GM23338 (cell line): ENCODE measurements around the gene KRTAP10-12. TPM values are rescaled to one million over a fixed set of nuclear protein-coding genes. Genes with fewer than 3 reads are reported as not detected.

Experiments
- ATAC-seq: fragments of 200-7000 bp; cut with Tn5 transposase; 3 replicates; pipeline ENCODE4 v1.9.1; 2020
- DNase-seq: peaks from one replicate; pipeline ENCODE4 v3.0.0-alpha.2; 2015; ENCODE audit warnings: low spot score
- H2AFZ ChIP-seq: fragments of 200-600 bp; sonication (generic); 2 replicates; pipeline ENCODE4 v1.8.0; 2016; ENCODE audit warnings: antibody characterized with exemption, mild to moderate bottlenecking, moderate library complexity
- H3F3A ChIP-seq: fragments of 200-600 bp; sonication (generic); replicated peaks from 2 replicates; pipeline ENCODE4 v1.8.0; 2017; ENCODE audit warnings: antibody characterized with exemption, mixed run types, low read depth
- H3K27ac ChIP-seq: fragments of 200-600 bp; sonication (generic); 2 replicates; pipeline ENCODE4 v1.6.1; 2016; ENCODE audit warnings: low read depth
- H3K27me3 ChIP-seq: fragments of 200-600 bp; sonication (generic); 2 replicates; pipeline ENCODE4 v1.8.0; 2016; ENCODE audit warnings: mild to moderate bottlenecking, mixed run types, moderate library complexity; ENCODE audit not compliant: insufficient read depth
- H3K36me3 ChIP-seq: fragments of 200-600 bp; sonication (generic); 2 replicates; pipeline ENCODE4 v1.8.0; 2016; ENCODE audit warnings: mild to moderate bottlenecking; ENCODE audit not compliant: insufficient read depth
- H3K4me1 ChIP-seq: fragments of 200-600 bp; sonication (generic); 2 replicates; pipeline ENCODE4 v1.8.0; 2016; ENCODE audit warnings: mild to moderate bottlenecking, moderate library complexity; ENCODE audit not compliant: insufficient read depth
- H3K4me2 ChIP-seq: fragments of 200-600 bp; sonication (generic); 2 replicates; pipeline ENCODE4 v1.7.1; 2017; ENCODE audit warnings: mixed run types
- H3K4me3 ChIP-seq: fragments of 200-600 bp; sonication (generic); 2 replicates; pipeline ENCODE4 v1.6.1; 2016; ENCODE audit warnings: mixed run types
- H3K79me2 ChIP-seq: fragments of 200-600 bp; sonication (generic); replicated peaks from 2 replicates; pipeline ENCODE4 v1.8.0; 2017; ENCODE audit warnings: mild to moderate bottlenecking; ENCODE audit not compliant: insufficient read depth
- H3K9me2 ChIP-seq: fragments of 200-600 bp; sonication (generic); 2 replicates; pipeline ENCODE4 v1.8.0; 2017; ENCODE audit not compliant: insufficient read depth
- H4K20me1 ChIP-seq: fragments of 200-600 bp; sonication (generic); replicated peaks from 2 replicates; pipeline ENCODE4 v1.8.0; 2017; ENCODE audit warnings: mild to moderate bottlenecking; ENCODE audit not compliant: insufficient read depth
- H3K27ac Mint-ChIP-seq: 2 replicates; pipeline ENCODE4 v1.8.0; 2020; ENCODE audit warnings: inconsistent platforms, mild to moderate bottlenecking, moderate library complexity, mixed read lengths
- H3K27me3 Mint-ChIP-seq: 3 replicates; pipeline ENCODE4 v1.8.0; 2022; ENCODE audit warnings: low read depth, mild to moderate bottlenecking, moderate library complexity, mixed read lengths, inconsistent platforms; ENCODE audit not compliant: insufficient read depth, poor library complexity
- H3K36me3 Mint-ChIP-seq: 3 replicates; pipeline ENCODE4 v1.8.0; 2021; ENCODE audit warnings: low read depth, mild to moderate bottlenecking, inconsistent platforms, moderate library complexity, mixed read lengths
- H3K4me1 Mint-ChIP-seq: 3 replicates; pipeline ENCODE4 v1.8.0; 2020; ENCODE audit warnings: mild to moderate bottlenecking, inconsistent platforms, mixed read lengths
- H3K4me3 Mint-ChIP-seq: 3 replicates; pipeline ENCODE4 v1.8.0; 2021; ENCODE audit warnings: moderate library complexity, mild to moderate bottlenecking, inconsistent platforms, mixed read lengths
- H3K9me3 Mint-ChIP-seq: 3 replicates; pipeline ENCODE4 v1.8.0; 2020; ENCODE audit warnings: moderate library complexity, mild to moderate bottlenecking, inconsistent platforms, mixed read lengths
- CREB1 ChIP-seq: fragments of 250-450 bp; sonication (Bioruptor Pico); IDR thresholded peaks from 2 replicates; pipeline ENCODE4 v1.5.0; 2020; ENCODE audit warnings: low read depth, mild to moderate bottlenecking, moderate library complexity
- EZH2 ChIP-seq: fragments of 200-600 bp; sonication (generic); IDR thresholded peaks from one replicate; pipeline ENCODE4 v1.8.0; 2017; ENCODE audit warnings: antibody characterized with exemption, mild to moderate bottlenecking, low read depth; ENCODE audit not compliant: unreplicated experiment
- EZH2phosphoT487 ChIP-seq: fragments of 200-600 bp; sonication (generic); IDR thresholded peaks from one replicate; pipeline ENCODE4 v1.8.1; 2018; ENCODE audit warnings: antibody characterized with exemption; ENCODE audit not compliant: unreplicated experiment
- JUNB ChIP-seq: IDR thresholded peaks from one replicate; pipeline ENCODE4 v1.6.1; 2016; ENCODE audit warnings: antibody characterized with exemption; ENCODE audit not compliant: unreplicated experiment
- NANOG ChIP-seq: IDR thresholded peaks from 2 replicates; pipeline ENCODE4 v1.6.1; 2016; ENCODE audit warnings: antibody characterized with exemption, borderline replicate concordance
- POLR2AphosphoS5 ChIP-seq: IDR thresholded peaks from 2 replicates; pipeline ENCODE4 v1.6.1; 2016; ENCODE audit warnings: antibody characterized with exemption, low read depth
- REST ChIP-seq: IDR thresholded peaks from one replicate; pipeline ENCODE4 v1.6.1; 2018; ENCODE audit warnings: antibody characterized with exemption; ENCODE audit not compliant: unreplicated experiment
- STAT1 ChIP-seq: IDR thresholded peaks from one replicate; pipeline ENCODE4 v1.6.1; 2016; ENCODE audit warnings: antibody characterized with exemption; ENCODE audit not compliant: unreplicated experiment
- ZNF114 ChIP-seq: fragments of 250-450 bp; sonication (Bioruptor Pico); IDR thresholded peaks from 2 replicates; pipeline ENCODE4 v1.5.0; 2020; ENCODE audit warnings: mild to moderate bottlenecking, moderate library complexity
- ZNF331 ChIP-seq: fragments of 250-450 bp; sonication (Bioruptor Pico); IDR thresholded peaks from 2 replicates; pipeline ENCODE4 v1.5.0; 2020; ENCODE audit warnings: low read depth, mild to moderate bottlenecking, moderate library complexity
- ZNF462 ChIP-seq: fragments of 250-450 bp; sonication (Bioruptor Pico); IDR thresholded peaks from 2 replicates; pipeline ENCODE4 v1.5.0; 2020; ENCODE audit warnings: mild to moderate bottlenecking, moderate library complexity
- polyA plus RNA-seq: library from polyadenylated mRNA; unstranded; fragments of >200 nt; fragmentation: Nextera tagmentation; extraction: Ambion mirVana; gene quantifications from 2 replicates; pipeline ENCODE4 v1.2.1, GENCODE V29; 2016
- total RNA-seq: library from RNA; depleted of rRNA; stranded (reverse); fragments of >200 nt; shearing (Covaris generic); gene quantifications from 2 replicates; pipeline ENCODE4 v1.2.3, GENCODE V29; 2014
- TF ChIP-seq, protein P1 (sequence below), 2 experiments: fragments of 200-600 bp in 1 of 2; sonication (generic) in 1 of 2; conservative IDR thresholded peaks; 2 replicates each; pipeline versions ENCODE4 v1.5.1 to v1.6.1; 2016 to 2017; ENCODE audit warnings: antibody characterized with exemption in 2 of 2, low read depth in 2 of 2, mild to moderate bottlenecking in 2 of 2, moderate library complexity in 1 of 2
- TF ChIP-seq, protein P2 (sequence below): IDR thresholded peaks from 2 replicates; pipeline ENCODE4 v1.6.1; 2016; ENCODE audit warnings: antibody characterized with exemption

Gene KRTAP10-12
- total and polyA plus RNA-seq, 2 experiments from 2014 or later = not detected

GRCh38 chr21:44734841-44735240, 37.9 kb downstream of the KRTAP10-12 start:
- H3K4me1 ChIP-seq = no peaks in the 10 kb centered on the region; the same call in 1 of the 2 replicates
- H3K79me2 ChIP-seq = no peaks in the 10 kb centered on the region
- H3K36me3 ChIP-seq = peaks cover 4% of the 10 kb centered on the region; the same call in 1 of the 2 replicates
- ATAC-seq (no peak), DNase-seq (no peak)
- H3K9me3 Mint-ChIP-seq = peaks cover 37% of the 10 kb centered on the region; the same call in 2 of the 3 replicates
- no peaks in the 10 kb centered on the region for H3K9me2 ChIP-seq
- H3K27me3 Mint-ChIP-seq = peaks cover 22% of the 10 kb centered on the region
- H3K4me2 ChIP-seq = no peak overlapping the region
- H3K36me3 Mint-ChIP-seq = peaks cover 21% of the 10 kb centered on the region
- peaks cover 24% of the 10 kb centered on the region for H3K4me1 Mint-ChIP-seq
- no peak overlapping the region for H3K4me3 Mint-ChIP-seq
- H3K27me3 ChIP-seq = no peaks in the 10 kb centered on the region
- no peak overlapping the region for H3K27ac Mint-ChIP-seq
- H3F3A ChIP-seq = no peaks in the 10 kb centered on the region
- no peak overlapping the region for H3K4me3 ChIP-seq
- H4K20me1 ChIP-seq = no peaks in the 10 kb centered on the region
- H2AFZ ChIP-seq = no peak overlapping the region
- TF ChIP-seq, protein P1, sequence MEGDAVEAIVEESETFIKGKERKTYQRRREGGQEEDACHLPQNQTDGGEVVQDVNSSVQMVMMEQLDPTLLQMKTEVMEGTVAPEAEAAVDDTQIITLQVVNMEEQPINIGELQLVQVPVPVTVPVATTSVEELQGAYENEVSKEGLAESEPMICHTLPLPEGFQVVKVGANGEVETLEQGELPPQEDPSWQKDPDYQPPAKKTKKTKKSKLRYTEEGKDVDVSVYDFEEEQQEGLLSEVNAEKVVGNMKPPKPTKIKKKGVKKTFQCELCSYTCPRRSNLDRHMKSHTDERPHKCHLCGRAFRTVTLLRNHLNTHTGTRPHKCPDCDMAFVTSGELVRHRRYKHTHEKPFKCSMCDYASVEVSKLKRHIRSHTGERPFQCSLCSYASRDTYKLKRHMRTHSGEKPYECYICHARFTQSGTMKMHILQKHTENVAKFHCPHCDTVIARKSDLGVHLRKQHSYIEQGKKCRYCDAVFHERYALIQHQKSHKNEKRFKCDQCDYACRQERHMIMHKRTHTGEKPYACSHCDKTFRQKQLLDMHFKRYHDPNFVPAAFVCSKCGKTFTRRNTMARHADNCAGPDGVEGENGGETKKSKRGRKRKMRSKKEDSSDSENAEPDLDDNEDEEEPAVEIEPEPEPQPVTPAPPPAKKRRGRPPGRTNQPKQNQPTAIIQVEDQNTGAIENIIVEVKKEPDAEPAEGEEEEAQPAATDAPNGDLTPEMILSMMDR (conservative IDR thresholded peaks at IDR 0.05; ENCODE audit: low read depth in 2 of 2) = no peak
- TF ChIP-seq ZNF462 (CRISPR knock-in tag) = no peak
- no peak for TF ChIP-seq NANOG
- TF ChIP-seq, protein P2, sequence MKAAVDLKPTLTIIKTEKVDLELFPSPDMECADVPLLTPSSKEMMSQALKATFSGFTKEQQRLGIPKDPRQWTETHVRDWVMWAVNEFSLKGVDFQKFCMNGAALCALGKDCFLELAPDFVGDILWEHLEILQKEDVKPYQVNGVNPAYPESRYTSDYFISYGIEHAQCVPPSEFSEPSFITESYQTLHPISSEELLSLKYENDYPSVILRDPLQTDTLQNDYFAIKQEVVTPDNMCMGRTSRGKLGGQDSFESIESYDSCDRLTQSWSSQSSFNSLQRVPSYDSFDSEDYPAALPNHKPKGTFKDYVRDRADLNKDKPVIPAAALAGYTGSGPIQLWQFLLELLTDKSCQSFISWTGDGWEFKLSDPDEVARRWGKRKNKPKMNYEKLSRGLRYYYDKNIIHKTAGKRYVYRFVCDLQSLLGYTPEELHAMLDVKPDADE = no peak
- TF ChIP-seq JUNB = no peak
- TF ChIP-seq EZH2 = no peak
- TF ChIP-seq ZNF114 (CRISPR knock-in tag) = no peak
- TF ChIP-seq STAT1 = no peak
- no peak for TF ChIP-seq CREB1 (CRISPR knock-in tag)
- TF ChIP-seq REST = no peak
- no peak for TF ChIP-seq ZNF331
- no peak for TF ChIP-seq POLR2AphosphoS5
- no peak for TF ChIP-seq EZH2phosphoT487
- no peak overlapping the region for H3K27ac ChIP-seq
